Fibroblast of mammary gland (primary cell): ENCODE measurements around the gene ITGA7.

Experiments
- DNase-seq: peaks from one replicate; pipeline ENCODE4 v3.0.0-alpha.2; 2010; ENCODE audit warnings: low read depth
- H3K4me3 ChIP-seq: 2 replicates; pipeline ENCODE4 v1.5.1; 2011; ENCODE audit warnings: low read depth, mild to moderate bottlenecking, low read length, moderate library complexity; ENCODE audit not compliant: control insufficient read depth
- TF ChIP-seq, protein P1 (sequence below): conservative IDR thresholded peaks from 2 replicates; pipeline ENCODE4 v1.5.1; 2011; ENCODE audit warnings: low read depth, low read length, inconsistent platforms; ENCODE audit not compliant: control insufficient read depth, insufficient read depth

The ITGA7 gene

DNA sequence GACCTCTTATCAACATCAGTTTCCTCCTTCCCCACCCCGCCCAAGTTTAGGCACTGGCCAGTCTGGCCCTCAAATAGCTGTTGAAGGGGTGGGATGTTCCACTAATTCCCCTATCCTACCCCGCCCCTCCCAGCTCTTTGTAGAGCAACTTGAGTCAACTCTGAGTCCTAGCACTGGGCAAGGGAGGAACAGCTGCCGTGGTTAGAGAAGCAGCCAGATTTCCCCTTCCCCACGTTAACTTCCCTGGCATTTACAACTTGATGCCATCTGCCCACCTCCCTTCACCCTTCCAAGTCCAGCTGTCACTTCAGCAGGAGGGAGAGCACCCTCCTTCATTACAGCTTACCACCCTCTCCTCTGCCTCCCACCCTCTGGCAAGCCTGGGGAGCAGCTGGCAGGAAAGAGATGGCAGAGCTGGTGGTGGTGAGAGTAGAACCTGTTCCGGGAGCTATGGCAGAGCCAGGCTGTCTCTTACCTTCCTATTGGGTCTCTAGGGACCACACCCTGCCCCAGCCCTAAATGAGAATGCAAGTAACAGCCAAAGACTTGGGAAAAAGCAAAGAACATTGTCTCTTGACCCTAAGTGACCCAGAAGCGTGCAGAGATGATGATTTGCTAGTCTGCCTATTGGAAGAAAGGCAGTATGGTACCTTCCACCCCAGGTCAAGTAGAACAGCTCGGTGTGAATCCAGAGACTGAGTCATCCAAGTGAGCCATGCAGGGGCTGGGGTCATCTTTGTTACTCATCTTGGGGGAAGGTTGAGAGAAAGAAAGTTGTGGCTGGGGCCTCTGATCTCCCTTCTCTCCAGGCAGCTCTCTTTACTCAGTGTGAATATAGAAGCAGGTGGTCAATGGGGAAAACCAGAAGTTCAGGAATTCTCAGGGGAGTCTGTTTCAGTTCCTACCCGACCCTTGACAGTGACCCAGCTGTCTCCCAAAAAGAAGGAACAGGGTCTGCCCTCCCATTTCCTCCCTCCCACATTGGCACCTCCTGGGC is 9.6 kb upstream of the ITGA7 start:
- H3K4me3 ChIP-seq, result peak overlapping the region; percentile 73
- DNase-seq, result peak; percentile 94
- TF ChIP-seq, protein P1, sequence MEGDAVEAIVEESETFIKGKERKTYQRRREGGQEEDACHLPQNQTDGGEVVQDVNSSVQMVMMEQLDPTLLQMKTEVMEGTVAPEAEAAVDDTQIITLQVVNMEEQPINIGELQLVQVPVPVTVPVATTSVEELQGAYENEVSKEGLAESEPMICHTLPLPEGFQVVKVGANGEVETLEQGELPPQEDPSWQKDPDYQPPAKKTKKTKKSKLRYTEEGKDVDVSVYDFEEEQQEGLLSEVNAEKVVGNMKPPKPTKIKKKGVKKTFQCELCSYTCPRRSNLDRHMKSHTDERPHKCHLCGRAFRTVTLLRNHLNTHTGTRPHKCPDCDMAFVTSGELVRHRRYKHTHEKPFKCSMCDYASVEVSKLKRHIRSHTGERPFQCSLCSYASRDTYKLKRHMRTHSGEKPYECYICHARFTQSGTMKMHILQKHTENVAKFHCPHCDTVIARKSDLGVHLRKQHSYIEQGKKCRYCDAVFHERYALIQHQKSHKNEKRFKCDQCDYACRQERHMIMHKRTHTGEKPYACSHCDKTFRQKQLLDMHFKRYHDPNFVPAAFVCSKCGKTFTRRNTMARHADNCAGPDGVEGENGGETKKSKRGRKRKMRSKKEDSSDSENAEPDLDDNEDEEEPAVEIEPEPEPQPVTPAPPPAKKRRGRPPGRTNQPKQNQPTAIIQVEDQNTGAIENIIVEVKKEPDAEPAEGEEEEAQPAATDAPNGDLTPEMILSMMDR, result no peak

DNA sequence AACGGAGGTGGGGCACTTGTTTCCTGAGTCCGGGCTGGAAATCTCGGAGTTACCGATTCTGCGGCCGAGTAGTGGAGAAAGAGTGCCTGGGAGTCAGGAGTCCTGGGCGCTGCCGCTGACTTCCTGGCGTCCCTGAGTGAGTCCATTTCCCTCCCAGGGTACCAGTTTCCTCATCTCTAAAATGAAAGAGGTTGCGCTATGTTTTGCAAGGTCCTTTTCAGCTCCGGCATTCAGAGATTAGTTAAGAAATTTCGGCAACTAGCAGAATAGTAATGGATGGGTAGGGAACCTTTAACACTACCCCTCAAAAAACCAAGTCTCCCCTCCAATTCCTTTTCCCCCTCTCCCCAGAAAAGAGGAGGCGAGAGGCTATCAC is 8.9 kb upstream of the ITGA7 start:
- no peak for DNase-seq
- H3K4me3 ChIP-seq, result peak overlapping the region; percentile 73
- TF ChIP-seq, protein P1, result no peak

DNA sequence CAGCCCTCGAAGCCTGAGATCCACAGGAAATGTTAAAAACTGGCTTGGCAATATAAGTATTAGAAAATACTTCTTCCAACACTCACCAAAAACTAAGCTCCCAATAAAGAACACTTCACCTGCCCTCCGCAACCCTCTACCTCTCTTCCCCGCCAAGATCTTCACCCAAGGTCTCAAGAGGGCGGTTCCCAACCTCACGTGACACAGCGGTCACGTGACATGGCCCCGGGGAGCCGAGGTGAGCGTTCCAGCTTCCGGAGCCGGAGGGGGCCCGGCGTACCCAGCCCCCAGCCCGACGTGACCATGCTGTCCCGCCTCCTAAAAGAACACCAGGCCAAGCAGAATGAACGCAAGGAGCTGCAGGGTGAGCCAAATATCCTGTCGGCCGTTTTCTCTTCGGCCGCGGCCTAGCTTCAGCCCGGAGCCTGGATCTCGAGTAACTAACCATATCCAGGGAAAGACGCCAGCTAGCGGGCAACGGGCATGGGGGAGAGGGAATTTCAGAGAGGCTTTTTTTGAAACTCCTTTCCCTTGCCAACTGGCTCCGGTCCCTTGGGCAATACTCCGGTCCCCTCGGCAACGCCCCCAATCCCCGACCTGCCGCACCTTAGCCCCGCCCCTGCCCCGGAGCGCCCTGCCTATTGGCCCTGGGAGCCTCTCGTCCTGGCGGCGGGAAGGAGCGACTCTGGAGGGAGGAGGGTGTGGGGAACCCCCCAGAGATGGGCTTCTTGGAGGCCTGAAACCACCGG is 8.3 kb upstream of the ITGA7 start, which contains the start of gene BLOC1S1:
BLOC1S1 (plus strand) TSS at position 214 of the 749 bp plus-strand sequence; CDS start at position 220, 6 bp downstream.
- TF ChIP-seq, protein P1, result no peak
- H3K4me3 ChIP-seq, result peak within 1 kb of the TSS; percentile 73
- DNase-seq, result peak; percentile 94

DNA sequence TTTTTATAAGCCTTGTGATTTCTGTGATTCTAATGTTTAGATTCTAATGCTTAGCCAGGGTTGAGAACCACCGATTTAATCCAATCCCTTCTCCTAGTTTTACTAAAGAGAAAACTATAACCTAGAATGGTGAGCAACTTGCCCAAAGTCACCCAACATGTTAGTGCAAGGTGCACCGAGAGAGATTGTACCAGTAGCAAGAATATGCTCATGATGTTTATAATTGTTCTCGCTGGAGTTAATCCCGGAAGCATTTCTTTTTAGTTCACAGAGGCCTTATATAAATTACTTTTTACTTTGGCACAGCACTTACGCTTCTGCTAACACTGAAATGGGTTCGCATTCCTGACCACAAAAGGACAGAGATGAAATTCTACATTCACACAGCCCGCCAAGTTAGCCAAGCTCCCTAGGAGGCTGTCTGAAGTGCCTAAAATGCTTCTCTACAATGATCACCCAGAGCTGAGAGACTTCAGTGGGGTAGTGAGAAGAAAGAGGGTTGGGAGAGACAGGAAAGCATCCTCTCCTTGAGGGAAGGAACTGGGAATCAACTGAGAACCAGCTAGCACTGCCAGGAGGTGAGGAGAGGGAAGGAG is 7.6 kb upstream of the ITGA7 start:
- H3K4me3 ChIP-seq, result peak overlapping the region; percentile 73
- no peak for DNase-seq
- TF ChIP-seq, protein P1, result no peak

DNA sequence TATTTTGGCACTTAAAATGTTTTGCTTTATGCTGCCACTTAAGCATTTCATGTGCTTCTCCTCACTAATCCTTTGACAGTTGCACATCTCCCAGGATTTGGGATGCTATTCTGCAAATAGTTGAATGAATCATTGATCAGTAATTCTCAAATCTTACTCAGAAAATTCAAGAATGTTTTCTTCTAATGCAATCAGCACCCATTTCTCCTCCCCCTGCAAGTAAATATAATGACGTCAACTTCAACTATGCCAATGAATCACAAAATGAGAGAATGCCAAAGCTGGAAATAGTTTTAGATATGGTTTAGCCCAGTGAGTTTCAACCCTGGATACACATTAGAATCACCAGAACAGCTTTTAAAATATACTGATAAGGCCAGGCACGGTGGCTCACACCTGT is 6.0 kb upstream of the ITGA7 start:
- H3K4me3 ChIP-seq, result no peak overlapping the region
- TF ChIP-seq, protein P1, result no peak
- peak; percentile 96 for DNase-seq

DNA sequence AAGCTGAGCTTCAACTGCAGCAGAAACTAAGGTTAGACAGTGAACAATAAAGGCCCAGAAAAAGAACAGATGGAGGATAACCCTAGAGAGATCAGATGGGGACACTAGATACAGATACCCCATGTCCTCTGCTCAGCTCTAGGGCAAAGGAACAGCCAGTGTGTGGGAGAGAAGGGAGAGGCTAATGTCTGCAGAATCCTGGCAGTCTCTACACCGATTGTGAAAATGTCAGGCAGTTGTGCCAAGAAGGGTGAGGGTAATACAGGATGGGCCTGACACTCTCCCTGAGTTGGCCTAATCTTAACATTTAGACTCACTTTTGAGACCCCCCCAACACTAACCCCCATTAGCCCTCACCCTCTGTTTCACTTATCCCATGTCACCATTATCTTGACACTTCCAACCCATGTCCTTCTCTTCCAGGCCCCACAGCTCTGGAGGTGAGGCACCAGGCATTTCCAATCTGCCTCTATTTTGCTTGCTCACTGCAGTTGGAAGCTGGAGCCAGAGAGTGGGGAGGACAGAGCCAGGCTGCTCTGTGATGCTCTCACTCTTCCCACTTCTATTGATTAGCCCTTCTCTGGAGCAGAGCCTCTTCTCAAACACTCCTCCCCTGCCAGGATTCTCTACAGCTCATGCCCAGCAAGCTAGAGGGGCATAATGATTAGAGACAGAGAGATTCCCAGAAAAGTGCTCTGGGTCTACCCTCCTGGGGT is 5.2 kb upstream of the ITGA7 start:
- no peak overlapping the region for H3K4me3 ChIP-seq
- TF ChIP-seq, protein P1, result no peak
- DNase-seq, result no peak
